HCT116 (cell line): Measurements from ENCODE around the gene CCDC70. TPM values are rescaled to one million over a fixed set of nuclear protein-coding genes. Genes with fewer than 3 reads are reported as not detected.

ENCODE experiments used
- ATAC-seq: fragments of 200-7000 bp; cut with Tn5 transposase; 2 replicates; pipeline ENCODE4 v1.9.1; 2020; ENCODE audit warnings: mild to moderate bottlenecking, moderate library complexity
- BruUV-seq: library from RNA; stranded (reverse); fragments of 400-500 nt; replicated peaks from 2 replicates; lab custom pipeline; 2021; lab: Mats Ljungman, UMichigan
- CTCF ChIA-PET: fragments of 300-600 bp; sonication (Branson Sonifier 250); formaldehyde crosslinking; loops from one replicate; lab custom pipeline; 2021; ENCODE audit warnings: antibody characterized with exemption; lab: Charles Lee
- POLR2A ChIA-PET: fragments of 300-600, 350-600 bp; sonication (Branson Sonifier 250); formaldehyde crosslinking; loops from one replicate; lab custom pipeline; 2021; ENCODE audit warnings: antibody characterized with exemption; lab: Charles Lee
- RAD21 ChIA-PET, 2 experiments: fragments of 300-600 bp; sonication (Branson Sonifier 250); formaldehyde crosslinking; loops; one replicate each; lab custom pipeline; 2023; ENCODE audit warnings: low total read pairs in 2 of 2; ENCODE audit not compliant: uncharacterized antibody in 2 of 2, unreplicated experiment in 2 of 2, low non-redundant PET in 1 of 2; lab: Charles Lee
- DNase-seq: peaks from one replicate; pipeline ENCODE4 v3.0.0-alpha.2; 2010; ENCODE audit warnings: low read depth, low spot score
- H2AFZ ChIP-seq: fragments of 200-600 bp; shearing (Covaris generic), sonication (generic); 2 replicates; pipeline ENCODE4 v1.6.1; 2017; ENCODE audit warnings: low read depth, mixed run types, mixed read lengths, antibody characterized with exemption, low read length; ENCODE audit not compliant: poor library complexity, severe bottlenecking
- H3K27ac ChIP-seq: 2 replicates; pipeline ENCODE4 v1.5.1; 2012; ENCODE audit warnings: low read depth, low read length
- H3K27me3 ChIP-seq: fragments of 200-600 bp; sonication (generic); 2 replicates; pipeline ENCODE4 v1.6.1; 2016; ENCODE audit warnings: mixed run types, low read length, mixed read lengths; ENCODE audit not compliant: insufficient read depth
- H3K36me3 ChIP-seq, 2 experiments: fragments of 200-500 bp in 1 of 2; fragments of 200-600 bp in 1 of 2; sonication (Bioruptor generic) in 1 of 2; sonication (generic) in 1 of 2; 2 replicates each; pipeline versions ENCODE4 v1.5.1 to v1.6.1; 2014 to 2016; ENCODE audit warnings: low read length in 2 of 2, inconsistent platforms in 1 of 2, mixed read lengths in 1 of 2, mixed run types in 1 of 2; ENCODE audit not compliant: insufficient read depth in 2 of 2, control insufficient read depth in 1 of 2
- H3K4me1 ChIP-seq, 2 experiments: fragments of 200-600 bp in 1 of 2; sonication (generic) in 1 of 2; 2 replicates each; pipeline versions ENCODE4 v1.5.1 to v1.6.1; 2012 to 2017; ENCODE audit warnings: low read length in 2 of 2, inconsistent platforms in 1 of 2, mild to moderate bottlenecking in 1 of 2, mixed read lengths in 1 of 2, mixed run types in 1 of 2, moderate library complexity in 1 of 2; ENCODE audit not compliant: insufficient read depth in 2 of 2, control insufficient read depth in 1 of 2
- H3K4me2 ChIP-seq: fragments of 200-600 bp; sonication (generic); 2 replicates; pipeline ENCODE4 v1.6.1; 2017; ENCODE audit warnings: mixed run types, low read length, mixed read lengths
- H3K4me3 ChIP-seq, 2 experiments: fragments of 200-600 bp in 1 of 2; sonication (generic) in 1 of 2; replicated peaks in 1 of 2; 2 replicates each; pipeline ENCODE4 v1.5.1; 2011 to 2016; ENCODE audit warnings: low read length in 2 of 2, control low read depth in 1 of 2, low read depth in 1 of 2, mild to moderate bottlenecking in 1 of 2, mixed read lengths in 1 of 2, mixed run types in 1 of 2
- H3K79me2 ChIP-seq: fragments of 200-600 bp; sonication (generic); 2 replicates; pipeline ENCODE4 v1.6.1; 2017; ENCODE audit warnings: mild to moderate bottlenecking, mixed run types, low read length, moderate library complexity, mixed read lengths; ENCODE audit not compliant: insufficient read depth
- H3K9ac ChIP-seq: fragments of 200-600 bp; sonication (generic); 2 replicates; pipeline ENCODE4 v1.6.1; 2016; ENCODE audit warnings: low read length, mixed read lengths
- H3K9me2 ChIP-seq: fragments of 200-600 bp; sonication (generic), shearing (Covaris generic); 2 replicates; pipeline ENCODE4 v1.6.1; 2017; ENCODE audit warnings: mixed run types, mild to moderate bottlenecking, moderate library complexity; ENCODE audit not compliant: insufficient read depth
- H3K9me3 ChIP-seq, 2 experiments: fragments of 200-500 bp in 1 of 2; fragments of 200-600 bp in 1 of 2; sonication (Bioruptor generic) in 1 of 2; sonication (generic) in 1 of 2; 2 replicates each; pipeline ENCODE4 v1.6.1; 2014 to 2017; ENCODE audit warnings: low read length in 2 of 2, mixed read lengths in 2 of 2, inconsistent platforms in 1 of 2, low read depth in 1 of 2, mild to moderate bottlenecking in 1 of 2, mixed run types in 1 of 2, moderate library complexity in 1 of 2; ENCODE audit not compliant: control insufficient read depth in 1 of 2, insufficient read depth in 1 of 2
- H4K20me1 ChIP-seq: fragments of 200-600 bp; sonication (generic), shearing (Covaris generic); 2 replicates; pipeline ENCODE4 v1.6.1; 2017; ENCODE audit warnings: mixed run types, mild to moderate bottlenecking, moderate library complexity; ENCODE audit not compliant: insufficient read depth
- CBX3 ChIP-seq: IDR thresholded peaks from 2 replicates; pipeline ENCODE4 v1.6.1; 2012; ENCODE audit warnings: low read depth
- CTCF ChIP-seq, 3 experiments: fragments of 200-600 bp in 1 of 3; sonication (generic) in 1 of 3; IDR thresholded peaks in 2 of 3; conservative IDR thresholded peaks in 1 of 3; 2 replicates each; pipeline ENCODE4 v1.5.1; 2012 to 2017; ENCODE audit warnings: low read depth in 2 of 3, low read length in 2 of 3, antibody characterized with exemption in 1 of 3, borderline replicate concordance in 1 of 3, control low read depth in 1 of 3, mild to moderate bottlenecking in 1 of 3, mixed read lengths in 1 of 3, mixed run types in 1 of 3, moderate library complexity in 1 of 3; ENCODE audit not compliant: insufficient read depth in 1 of 3
- ELF1 ChIP-seq: IDR thresholded peaks from 2 replicates; pipeline ENCODE4 v1.6.1; 2012; ENCODE audit warnings: low read depth, borderline replicate concordance
- EZH2phosphoT487 ChIP-seq: fragments of 200-600 bp; IDR thresholded peaks from 2 replicates; pipeline ENCODE4 v1.6.1; 2018; ENCODE audit warnings: antibody characterized with exemption, borderline replicate concordance
- FOSL1 ChIP-seq: IDR thresholded peaks from 2 replicates; pipeline ENCODE4 v1.6.1; 2012; ENCODE audit warnings: low read depth
- POLR2A ChIP-seq: IDR thresholded peaks from 2 replicates; pipeline ENCODE4 v1.7.0; 2011; ENCODE audit warnings: borderline replicate concordance; ENCODE audit not compliant: insufficient read depth, insufficient read length; ENCODE audit errors: extremely low read depth
- POLR2AphosphoS5 ChIP-seq: IDR thresholded peaks from 2 replicates; pipeline ENCODE4 v1.6.1; 2011; ENCODE audit warnings: mild to moderate bottlenecking, low read depth, low read length, moderate library complexity
- RAD21 ChIP-seq: IDR thresholded peaks from 2 replicates; pipeline ENCODE4 v1.6.1; 2012; ENCODE audit warnings: low read depth, mild to moderate bottlenecking
- REST ChIP-seq: IDR thresholded peaks from 2 replicates; pipeline ENCODE4 v1.6.1; 2012; ENCODE audit warnings: low read depth
- SIN3A ChIP-seq: IDR thresholded peaks from 2 replicates; pipeline ENCODE4 v1.6.1; 2012; ENCODE audit warnings: low read depth
- TCF7L2 ChIP-seq: IDR thresholded peaks from 2 replicates; pipeline ENCODE4 v1.7.0; 2011; ENCODE audit warnings: borderline replicate concordance, inconsistent platforms; ENCODE audit not compliant: insufficient read depth, insufficient read length; ENCODE audit errors: extremely low read depth
- ZNF274 ChIP-seq: fragments of 200-500 bp; sonication (Bioruptor generic); IDR thresholded peaks from 2 replicates; pipeline ENCODE4 v1.6.1; 2014; ENCODE audit warnings: mild to moderate bottlenecking, low read depth, low read length, inconsistent platforms
- intact Hi-C: fragments of 100-400 bp; cut with micrococcal nuclease; formaldehyde crosslinking; loops from 2 replicates; pipeline ENCODE4 v1.10.0; 2022
- total RNA-seq: library from RNA; stranded (reverse); gene quantifications from one replicate; pipeline ENCODE4 v1.2.1, GENCODE V29; 2021; ENCODE audit not compliant: unreplicated experiment

Gene CCDC70
- total RNA-seq, 1 experiment from 2014 or later, result not detected

DNA sequence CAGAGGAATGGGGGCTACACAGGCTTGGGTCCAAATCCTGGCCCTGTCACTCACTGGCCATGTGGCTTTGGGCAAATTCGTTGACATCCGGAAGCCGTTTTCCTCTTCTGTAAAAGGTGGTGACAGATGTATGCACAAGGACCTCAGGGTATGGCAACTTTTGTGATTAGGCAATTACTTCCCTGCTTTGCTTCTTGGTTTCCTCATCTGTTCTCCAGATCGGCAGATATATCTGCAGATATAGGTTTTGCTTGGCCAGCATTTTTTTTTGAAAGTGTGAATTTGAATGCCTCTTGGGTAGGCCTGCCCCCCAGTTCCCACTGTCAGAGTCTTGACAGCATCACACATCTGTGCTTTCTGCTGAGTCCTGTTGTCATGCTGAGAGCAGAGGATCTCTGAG is 34.5 kb upstream of the CCDC70 start:
- ChIA-PET RAD21 (no interaction called here), CTCF (interaction anchor here (1.6 kb wide), 1 partner anchor 18 kb away, joined by 4 read pairs; the partner anchor contains the start of gene TMEM272), POLR2A (no interaction called here)
- intact Hi-C loops, result no loop called here
- H3K79me2 ChIP-seq, result no peaks in the 10 kb centered on the region
- H3K9me3 ChIP-seq, result no peaks in the 10 kb centered on the region
- peaks cover 8% of the 10 kb centered on the region; the same call in 1 of the 2 replicates for H3K27me3 ChIP-seq
- no peak for DNase-seq
- no peaks in the 10 kb centered on the region for H3K36me3 ChIP-seq
- no peak for TF ChIP-seq EZH2phosphoT487
- H3K4me2 ChIP-seq, result no peak overlapping the region
- no peak for ATAC-seq
- no peak overlapping the region for H3K27ac ChIP-seq
- BruUV-seq, result no TSS peak
- H3K9ac ChIP-seq, result no peak overlapping the region
- no peak overlapping the region for H3K4me3 ChIP-seq
- no peaks in the 10 kb centered on the region for H4K20me1 ChIP-seq
- H2AFZ ChIP-seq, result no peak overlapping the region
- H3K4me1 ChIP-seq, result no peaks in the 10 kb centered on the region
- no peaks in the 10 kb centered on the region for H3K9me2 ChIP-seq

GRCh38 chr13:51828730-51829567 is 32.8 kb upstream of the CCDC70 start:
- RAD21 ChIA-PET, result no interaction called here
- ATAC-seq, result no peak
- TF ChIP-seq ELF1 (no peak), POLR2AphosphoS5 (no peak), REST (no peak), RAD21 (no peak), SIN3A (no peak), CTCF (IDR thresholded peaks at IDR 0.05 in 2 of 3, conservative IDR thresholded peaks at IDR 0.05 in 1 of 3; ENCODE audit: borderline replicate concordance in 1 of 3, insufficient read depth in 1 of 3, low read depth in 2 of 3, low read length in 2 of 3) (no peak), CBX3 (no peak), FOSL1 (no peak), TCF7L2 (no peak), POLR2A (no peak), ZNF274 (no peak)

More at GRCh38 chr13:51828730-51829567, 32.8 kb upstream of the CCDC70 start:
- H3K4me1 ChIP-seq, result no peaks in the 10 kb centered on the region
- ChIA-PET CTCF (interaction anchor here (1.6 kb wide), 1 partner anchor 16 kb away, joined by 4 read pairs; the partner anchor contains the start of gene TMEM272), POLR2A (no interaction called here)
- no peaks in the 10 kb centered on the region for H3K9me2 ChIP-seq
- no TSS peak for BruUV-seq
- no peak overlapping the region for H3K4me2 ChIP-seq
- H3K4me3 ChIP-seq, result no peak overlapping the region
- H3K27ac ChIP-seq, result no peak overlapping the region
- intact Hi-C loops, result no loop called here
- no peaks in the 10 kb centered on the region for H3K9me3 ChIP-seq
- peaks cover 12% of the 10 kb centered on the region; the same call in 1 of the 2 replicates for H3K27me3 ChIP-seq
- H3K9ac ChIP-seq, result no peak overlapping the region
- H3K36me3 ChIP-seq, result no peaks in the 10 kb centered on the region
- no peak for DNase-seq
- H4K20me1 ChIP-seq, result no peaks in the 10 kb centered on the region
- H2AFZ ChIP-seq, result no peak overlapping the region
- no peaks in the 10 kb centered on the region for H3K79me2 ChIP-seq
